Stimulated activated CD4-positive, alpha-beta T cell treated with anti-CD3 and anti-CD28 coated beads, Interleukin-1b, Interleukin-23, amount 100 ng/mL, for 24 hours (primary cell): ENCODE results near the gene TRDN.
"Not testable (repeated sequence)": the region's sequence is repeated elsewhere in the genome, so short reads cannot be mapped to it uniquely, and the experiment has no call there.

ENCODE experiments used
- DNase-seq, 4 experiments: peaks; one replicate each; pipeline ENCODE4 v3.0.0-alpha.2; 2020; ENCODE audit warnings: low read depth in 4 of 4, low spot score in 1 of 4

TRDN gene

DNA sequence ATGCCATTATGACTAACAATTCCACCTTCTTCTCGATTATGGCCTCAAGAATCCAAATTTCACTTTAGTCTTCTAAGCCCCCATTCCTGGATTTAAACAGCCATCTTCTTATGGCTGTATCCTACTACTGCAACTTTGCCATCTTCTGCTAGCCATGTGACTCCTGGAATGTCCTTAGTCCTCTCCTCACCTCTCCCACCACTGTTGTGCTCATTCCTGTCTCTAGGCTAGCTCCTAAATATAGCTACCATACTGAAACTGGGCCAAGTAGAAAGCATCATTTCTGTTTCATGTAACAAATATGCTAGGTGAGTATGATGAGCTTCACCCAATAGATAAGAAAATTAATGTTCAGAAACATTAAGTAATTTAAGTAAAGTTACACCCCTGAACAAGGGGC lies 327.6 kb downstream of the TRDN start:
- no peak for DNase-seq

GRCh38 chr6:123306334-123306733 lies 330.4 kb downstream of the TRDN start:
- DNase-seq, result no peak

DNA sequence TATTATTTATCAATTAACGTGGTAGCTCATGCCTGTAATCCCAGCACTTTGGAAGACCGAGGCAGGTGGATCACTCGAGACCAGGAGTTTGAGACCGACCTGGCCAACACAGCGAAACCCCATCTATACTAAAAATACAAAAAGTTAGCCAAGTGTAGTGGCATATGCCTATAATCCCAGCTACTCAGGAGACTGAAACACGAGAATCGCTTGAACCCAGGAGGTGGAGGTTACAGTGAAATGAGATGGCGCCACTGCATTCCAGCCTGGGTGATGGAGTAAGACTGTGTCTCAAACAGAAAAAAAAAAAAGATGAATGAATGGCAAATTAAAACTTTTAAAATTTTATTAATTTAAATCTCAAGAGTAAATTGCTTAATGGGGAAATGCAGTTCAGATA lies 341.1 kb downstream of the TRDN start:
- no peak for DNase-seq

- no peak for DNase-seq
Observed at GRCh38 chr6:123295181-123295580, 341.6 kb downstream of the TRDN start.

- no peak for DNase-seq
Observed at GRCh38 chr6:123288649-123289048, 348.1 kb downstream of the TRDN start.

GRCh38 chr6:123276546-123276980 lies 360.2 kb downstream of the TRDN start:
- DNase-seq, result no peak

DNA sequence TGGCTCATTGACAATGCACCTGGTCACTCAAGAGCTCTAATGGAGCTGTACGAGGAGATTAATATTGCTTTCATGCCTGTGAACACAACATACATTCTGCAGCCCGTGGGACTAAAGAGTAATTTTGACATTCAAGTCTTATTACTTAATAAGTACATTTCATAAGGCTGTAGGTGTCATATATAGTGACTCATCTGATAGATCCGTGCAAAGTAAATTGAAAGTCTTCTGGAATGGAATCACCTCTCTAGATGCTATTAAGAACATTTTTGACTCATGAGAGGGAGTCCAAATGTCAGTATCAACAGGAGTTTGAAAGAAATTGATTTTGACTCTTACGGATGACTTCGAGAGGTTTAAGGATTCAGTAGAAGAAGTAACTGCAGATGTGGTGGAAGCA lies 372.8 kb downstream of the TRDN start:
- no peak for DNase-seq

DNA sequence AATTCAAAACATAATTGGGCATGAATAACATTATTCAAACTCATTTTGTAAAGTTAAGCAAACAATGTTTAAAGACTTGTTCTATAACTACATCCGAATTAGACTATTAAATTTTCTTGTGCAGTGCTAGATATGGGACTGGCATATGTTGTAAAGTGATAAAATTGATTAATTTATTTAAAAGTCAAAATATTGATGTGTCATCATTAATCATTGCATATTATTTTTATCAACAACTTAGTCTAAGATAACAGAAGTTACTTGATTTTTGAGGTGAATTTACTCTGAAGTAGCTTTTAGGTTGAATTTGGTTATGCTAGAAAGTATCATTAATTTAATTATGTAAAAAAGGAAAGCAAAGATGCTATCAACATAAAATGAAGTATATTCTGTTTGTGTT lies 396.1 kb downstream of the TRDN start:
- DNase-seq, result no peak

DNA sequence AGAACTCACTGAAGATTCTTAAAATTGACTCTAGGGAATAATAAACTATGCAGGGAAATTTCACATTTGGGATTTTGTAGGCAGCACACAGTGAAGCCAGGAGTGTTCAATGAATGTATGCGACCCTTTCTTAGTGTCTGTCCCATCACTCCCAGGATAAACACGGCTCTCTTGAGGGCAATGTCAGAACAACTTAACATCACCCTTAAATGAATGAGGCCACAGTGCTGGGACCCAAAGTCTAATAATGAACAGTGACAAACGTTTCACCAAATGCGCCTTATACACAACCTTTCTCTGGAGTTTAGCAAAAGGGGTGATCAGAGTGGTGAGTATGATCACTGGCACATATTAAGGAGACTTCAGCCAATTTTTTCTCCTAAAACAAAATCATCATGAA lies 403.4 kb downstream of the TRDN start:
- no peak for DNase-seq

DNA sequence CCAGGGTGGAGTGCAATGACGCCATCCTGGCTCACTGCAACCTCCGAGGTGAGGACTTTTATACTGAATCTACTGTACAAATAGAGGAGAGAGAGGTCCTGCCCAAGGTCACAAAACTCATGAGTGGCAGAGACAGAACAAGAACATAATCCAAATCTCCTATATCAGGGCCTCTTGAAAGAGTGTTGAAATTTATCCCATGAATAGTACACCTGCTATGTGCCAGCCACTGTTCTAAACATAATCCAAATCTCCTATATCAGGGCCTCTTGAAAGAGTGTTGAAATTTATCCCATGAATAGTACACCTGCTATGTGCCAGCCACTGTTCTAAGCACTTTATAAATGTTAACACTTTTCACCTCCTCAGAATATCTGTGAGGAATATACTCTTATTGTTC lies 409.0 kb downstream of the TRDN start:
- not testable (repeated sequence) for DNase-seq

- DNase-seq, result no peak
Observed at GRCh38 chr6:123226398-123226797, 410.4 kb downstream of the TRDN start.

DNA sequence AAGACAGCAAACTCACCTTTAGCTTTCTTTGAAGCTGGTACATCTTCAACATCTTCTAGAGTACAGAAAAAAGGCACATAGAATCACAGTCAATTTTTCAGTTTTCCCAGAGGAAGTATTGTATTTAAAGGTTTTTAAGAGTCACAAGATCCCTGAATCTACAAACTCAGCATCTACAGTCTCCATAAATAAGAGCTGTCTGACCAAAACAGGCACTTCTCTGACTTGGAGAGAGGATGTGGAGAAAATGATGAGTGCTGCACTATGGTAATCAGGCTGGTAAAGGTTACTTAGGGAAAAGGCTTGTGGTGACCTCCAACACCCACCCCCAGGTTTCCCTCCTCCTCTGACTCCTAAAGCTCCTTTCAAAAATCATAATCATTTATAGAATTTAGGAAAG lies 412.7 kb downstream of the TRDN start:
- DNase-seq, result no peak

DNA sequence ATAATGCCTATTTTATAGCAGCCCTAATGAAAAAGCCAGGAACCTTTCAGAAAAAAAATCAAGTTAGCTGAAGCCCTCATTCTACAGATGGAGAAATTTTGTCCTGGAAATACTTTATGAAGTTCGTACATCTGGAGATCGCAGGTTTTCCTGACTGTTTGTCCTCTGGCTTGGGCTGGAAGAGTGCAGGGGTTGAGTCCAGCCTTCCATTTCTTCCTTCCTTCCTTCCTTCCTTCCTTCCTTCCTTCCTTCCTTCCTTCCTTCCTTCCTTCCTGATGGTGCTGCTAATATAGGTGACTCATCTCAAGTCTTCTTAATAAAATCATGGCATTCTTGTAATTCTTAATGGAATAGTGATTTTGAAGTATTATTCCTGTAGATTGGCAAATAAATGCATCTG lies 413.3 kb downstream of the TRDN start:
- no peak for DNase-seq

GRCh38 chr6:123215211-123215610 lies 421.5 kb downstream of the TRDN start:
- no peak for DNase-seq

DNA sequence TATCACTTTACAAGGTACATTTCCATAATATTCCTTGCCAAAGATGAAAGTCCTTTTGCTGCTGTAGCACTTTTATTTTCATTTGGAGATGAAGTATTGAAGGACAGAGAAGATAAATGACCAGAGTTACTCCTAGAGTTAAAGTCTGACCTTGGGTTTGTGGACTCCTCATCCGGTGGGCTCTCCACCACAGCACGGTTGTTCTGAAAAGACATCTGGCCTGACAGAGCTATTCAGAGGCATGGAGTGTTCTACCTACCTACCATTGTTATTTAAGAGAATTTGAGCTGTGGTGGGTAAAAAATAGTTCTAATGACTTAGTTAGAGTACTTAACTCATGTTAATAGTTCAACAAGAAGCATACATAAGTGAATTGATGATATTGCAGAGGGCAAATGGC lies 422.3 kb downstream of the TRDN start:
- no peak for DNase-seq

DNA sequence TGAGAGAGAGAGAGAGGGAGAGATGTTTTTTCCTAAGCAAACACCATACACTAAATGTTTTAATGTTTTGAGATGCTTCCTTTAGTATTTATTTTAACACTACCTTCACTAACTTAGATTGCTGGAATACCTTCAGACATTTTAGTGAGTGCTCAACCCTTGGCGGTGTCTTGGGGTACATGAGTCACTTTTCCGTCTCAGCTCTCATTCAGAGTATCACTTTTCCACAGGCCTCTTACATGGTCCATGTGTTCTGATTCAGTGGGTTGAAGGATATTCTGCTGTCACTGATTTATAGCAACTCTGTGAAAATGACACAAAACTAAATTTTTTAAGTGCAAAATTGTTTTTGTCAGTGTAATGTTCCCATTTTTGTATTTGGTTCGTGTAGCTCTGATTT lies 422.8 kb downstream of the TRDN start:
- DNase-seq, result no peak

DNA sequence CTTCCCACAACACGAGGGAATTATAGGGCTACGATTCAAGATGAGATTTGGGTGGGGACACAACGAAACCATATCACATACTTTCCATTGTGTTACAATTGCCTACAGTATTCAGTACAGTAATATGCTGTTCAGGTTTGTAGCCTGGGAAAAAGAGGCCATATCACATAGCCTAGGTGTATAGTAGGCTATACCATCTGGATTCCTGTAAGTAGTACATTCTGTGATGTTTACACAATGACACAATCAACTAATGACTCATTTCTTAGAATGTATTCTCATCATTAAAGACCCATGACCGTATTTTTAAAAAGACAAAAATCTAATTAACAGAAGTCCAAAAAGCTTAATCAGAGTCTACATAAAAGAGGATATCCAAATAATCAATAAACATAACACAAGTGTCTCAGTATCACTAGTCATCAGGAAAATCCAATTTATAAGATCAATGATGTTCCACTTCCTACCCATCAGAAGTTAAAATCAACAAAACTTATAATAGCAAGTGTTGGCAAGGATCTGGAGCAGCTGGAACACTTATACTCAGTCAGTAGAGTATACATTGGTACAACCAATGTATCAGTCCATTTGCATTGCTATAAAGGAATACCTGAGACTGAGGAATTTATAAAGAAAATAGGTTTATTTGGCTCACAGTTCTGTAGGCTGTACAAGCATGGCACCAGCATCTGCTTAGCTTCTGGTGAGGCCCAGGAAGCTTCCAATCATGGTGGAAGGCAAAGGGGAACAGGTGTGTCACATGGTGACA lies 424.8 kb downstream of the TRDN start:
- no peak for DNase-seq

- no peak for DNase-seq
Observed at GRCh38 chr6:123210645-123211044, 426.1 kb downstream of the TRDN start.

GRCh38 chr6:123207967-123208510 lies 428.7 kb downstream of the TRDN start:
- DNase-seq, result no peak

DNA sequence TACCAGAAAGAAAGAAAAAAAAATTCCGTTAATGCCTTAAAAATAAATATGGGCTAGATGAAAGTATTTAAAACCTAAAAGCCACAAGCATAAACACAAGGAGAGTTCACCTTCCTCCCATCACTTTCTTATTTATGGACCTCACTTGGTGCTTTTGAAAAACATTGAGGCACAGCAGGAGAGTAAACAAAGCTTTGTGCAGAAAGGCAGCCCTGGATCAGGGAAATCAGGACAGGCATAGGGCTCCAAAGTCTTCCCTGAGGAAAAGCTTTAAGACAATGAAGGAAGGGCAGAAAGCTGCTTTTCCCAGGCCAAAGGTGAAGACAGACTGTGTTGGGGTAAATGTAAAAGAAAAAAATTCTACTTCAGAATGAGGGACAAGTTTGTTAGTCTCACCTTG lies 432.8 kb downstream of the TRDN start:
- no peak for DNase-seq

- DNase-seq, result no peak
Observed at GRCh38 chr6:123201869-123202372, 434.8 kb downstream of the TRDN start.

DNA sequence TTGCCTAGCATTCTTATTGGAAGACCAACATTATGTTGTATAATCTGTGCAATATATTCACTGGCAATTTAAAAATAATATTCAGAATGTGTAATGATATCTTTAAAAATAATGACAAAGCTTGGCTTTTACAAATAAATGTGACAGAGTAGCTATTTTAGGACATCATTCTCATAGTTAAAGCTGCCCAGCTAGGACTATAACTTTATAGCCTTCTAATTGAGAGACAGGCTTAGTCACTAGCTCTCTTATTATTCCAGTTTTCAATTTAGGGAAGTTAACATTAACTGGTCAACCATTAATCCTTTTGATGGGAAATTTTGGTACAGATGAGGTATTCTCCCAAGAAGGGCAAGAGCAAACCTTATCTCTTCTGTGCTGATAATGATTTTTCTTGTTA lies 443.5 kb downstream of the TRDN start:
- no peak for DNase-seq

GRCh38 chr6:123189816-123190215 lies 446.9 kb downstream of the TRDN start:
- DNase-seq, result no peak
